ENCODE data around the gene SMPX.

Gene SMPX

DNA sequence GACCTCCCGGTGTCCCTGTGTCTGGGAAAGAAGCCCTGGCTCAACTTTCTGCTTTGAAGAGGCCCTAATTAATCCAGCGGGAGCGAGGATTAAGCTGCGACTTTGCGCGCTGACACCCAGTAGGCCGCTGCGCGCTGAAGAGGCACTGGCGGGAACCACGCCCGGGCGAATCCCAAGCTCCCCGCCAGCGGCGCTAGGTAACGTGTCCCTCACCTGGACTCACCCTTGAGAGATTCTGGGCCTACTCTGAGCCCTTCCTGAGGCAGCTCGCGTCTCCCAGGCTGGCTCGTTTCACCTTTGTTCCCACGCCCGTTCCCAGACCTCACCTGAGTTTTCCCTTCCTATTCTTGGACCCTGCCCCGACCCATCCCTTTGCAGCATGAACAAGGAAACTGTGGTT is 99.2 kb downstream of the SMPX start:
- peak overlapping the region; percentile 8 for H3K4me3 ChIP-seq (ENCODE audit: low read depth, low read length)

GRCh38 chrX:21658152-21658737 is 99.7 kb downstream of the SMPX start, which contains the start of gene KLHL34:
Gene KLHL34 (minus strand): TSS chrX:21658330. CDS start chrX:21657788, 542 bp downstream.
- H3K4me3 ChIP-seq (ENCODE audit: low read depth, low read length) = peak within 1 kb of the TSS; percentile 8

DNA sequence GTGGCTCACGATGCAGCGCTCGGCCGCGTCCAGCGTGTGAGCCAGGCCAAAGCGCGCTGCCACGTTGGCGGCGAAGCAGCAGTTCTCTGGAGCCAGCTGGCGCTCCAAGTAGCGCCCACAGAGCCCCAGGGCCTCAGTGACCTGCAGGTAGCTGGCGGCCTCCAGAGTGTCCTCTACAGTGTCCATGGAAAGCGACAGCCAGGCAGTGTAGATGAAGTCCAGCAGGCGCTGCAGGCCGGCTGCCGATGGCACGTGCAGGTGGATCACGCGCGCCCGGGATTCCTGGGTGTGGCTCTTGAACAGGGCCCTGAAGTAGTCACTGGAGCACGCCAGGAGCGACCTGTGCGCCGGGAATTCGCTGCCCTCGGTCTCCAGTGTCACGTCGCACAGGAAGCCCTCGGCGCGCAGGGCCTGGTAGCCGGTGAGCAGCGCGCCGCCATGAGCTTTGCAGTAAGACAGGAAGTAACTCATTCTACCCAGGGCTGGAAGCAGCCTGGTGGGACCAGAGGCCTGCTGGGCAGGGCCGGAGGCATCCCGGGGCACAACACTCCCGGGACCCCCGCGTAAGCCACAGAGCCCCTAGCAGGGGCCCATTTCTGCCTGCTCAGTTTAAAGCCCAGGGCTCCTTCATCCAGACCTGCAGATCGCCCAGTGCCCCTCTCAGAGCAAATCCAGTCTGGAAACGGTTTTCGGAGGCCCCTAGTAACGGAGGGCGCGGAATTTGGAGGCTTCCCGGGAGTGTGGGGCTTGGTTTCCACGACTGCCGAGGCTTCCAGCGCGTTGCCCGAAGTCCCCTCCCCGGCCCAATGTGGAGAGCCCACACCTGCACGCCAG is 100.4 kb downstream of the SMPX start:
- no peak overlapping the region for H3K4me3 ChIP-seq (ENCODE audit: low read depth, low read length)

GRCh38 chrX:21656587-21657317 is 101.2 kb downstream of the SMPX start:
- H3K4me3 ChIP-seq (ENCODE audit: low read depth, low read length) = no peak overlapping the region

Measured in iPS-11a (cell line).